Erythroblast (primary cell): ENCODE results near the gene LHFPL6.

Source experiments
- GATA1 ChIP-seq: IDR thresholded peaks from 2 replicates; pipeline ENCODE4 v1.6.1; 2011; ENCODE audit warnings: low read depth, mild to moderate bottlenecking, control low read depth, low read length, moderate library complexity
- POLR2A ChIP-seq: IDR thresholded peaks from 2 replicates; pipeline ENCODE4 v1.6.1; 2011; ENCODE audit warnings: mild to moderate bottlenecking, low read length

GRCh38 chr13:39345982-39346381 is 257.0 kb downstream of the LHFPL6 start:
- TF ChIP-seq POLR2A = no peak
- TF ChIP-seq GATA1 = no peak
